ENCODE measurements around the gene MAP4K5. TPM values are rescaled to one million over a fixed set of nuclear protein-coding genes. Genes with fewer than 3 reads are reported as not detected.

MAP4K5 gene
- total RNA-seq, 1 experiment from 2014 or later = 42.7 TPM

- H4K91ac ChIP-seq (ENCODE audit: insufficient read length, low read depth, low read length) = no peak overlapping the region
- no peaks in the 10 kb centered on the region; the same call in 1 of the 2 replicates for H3K27me3 ChIP-seq (ENCODE audit: insufficient read depth, low read length)
- no peaks in the 10 kb centered on the region for H3K79me2 ChIP-seq (ENCODE audit: insufficient read depth, low read length)
- H3K4ac ChIP-seq (ENCODE audit: low read depth, low read length) = no peak overlapping the region
- H3K27ac ChIP-seq (ENCODE audit: insufficient read length, low read depth, low read length) = no peak overlapping the region
- H2BK12ac ChIP-seq (ENCODE audit: insufficient read length, low read depth, low read length) = no peak overlapping the region
- no peak for TF ChIP-seq CTCF (conservative IDR thresholded peaks at IDR 0.05)
- no peaks in the 10 kb centered on the region for H3K79me1 ChIP-seq (ENCODE audit: insufficient read depth, low read depth, low read length, poor library complexity, severe bottlenecking)
- Mint-ChIP-seq H3K9me3 (no peaks in the 10 kb centered on the region; a peak in 1 of 5 replicates), H3K27ac (no peak overlapping the region), H3K4me1 (peaks cover 12 to 20% of the 10 kb centered on the region in 2 experiments), H3K36me3 (ENCODE audit: insufficient read depth in 1 of 3, low read depth in 3 of 3) (peaks cover 0 to 3% (median 0%) of the 10 kb centered on the region in 3 experiments; a peak in 2 of 7 replicates), H3K4me3 (no peak overlapping the region), H3K27me3 (ENCODE audit: low read depth) (peaks cover 39% of the 10 kb centered on the region)
- H3K14ac ChIP-seq (ENCODE audit: insufficient read depth, low read length) = no peak overlapping the region
- no peak overlapping the region for H2BK5ac ChIP-seq (ENCODE audit: insufficient read length, low read length)
- no peaks in the 10 kb centered on the region for H3K9me3 ChIP-seq (ENCODE audit: control insufficient read depth, low read depth, low read length)
- no peak overlapping the region for H3K56ac ChIP-seq (ENCODE audit: insufficient read length, low read depth, low read length)
- no peak overlapping the region for H3T11ph ChIP-seq (ENCODE audit: low read length)
- no peak overlapping the region for H2BK20ac ChIP-seq (ENCODE audit: low read depth, low read length, poor library complexity, severe bottlenecking)
- no CpG with 5 or more reads among the region's 5 CpGs for WGBS (ENCODE audit: extremely low coverage, insufficient read length, low lambda C conversion rate)
- H2AFZ ChIP-seq (ENCODE audit: low read length) = no peak overlapping the region
- no peak overlapping the region for H3K18ac ChIP-seq (ENCODE audit: insufficient read length, low read depth, low read length)
- H2AK5ac ChIP-seq (ENCODE audit: insufficient read length, low read length) = no peak overlapping the region
- H2BK120ac ChIP-seq (ENCODE audit: low read depth, low read length, poor library complexity, severe bottlenecking) = no peak overlapping the region
- H3K23ac ChIP-seq (ENCODE audit: insufficient read length, low read depth, low read length) = no peak overlapping the region
- DNase-seq = no peak
- no peak overlapping the region for H2BK15ac ChIP-seq (ENCODE audit: low read depth, low read length)
- no peak overlapping the region for H4K8ac ChIP-seq (replicated peaks; ENCODE audit: insufficient read length, low read depth, low read length)
- no peak overlapping the region for H3K9ac ChIP-seq (ENCODE audit: extremely low read depth, insufficient read length, low read length)
- no peaks in the 10 kb centered on the region for H4K20me1 ChIP-seq (ENCODE audit: control insufficient read depth, insufficient read depth, insufficient read length)
- H4K5ac ChIP-seq (ENCODE audit: insufficient read length, low read depth, low read length) = no peak overlapping the region
- H3K23me2 ChIP-seq (ENCODE audit: insufficient read length, low read depth, low read length, poor library complexity, severe bottlenecking) = peaks cover 10% of the 10 kb centered on the region
- no peak overlapping the region for H3K4me2 ChIP-seq (ENCODE audit: insufficient read depth, insufficient read length, low read length)
- H3K4me1 ChIP-seq (ENCODE audit: insufficient read depth, low read length) = peaks cover 4% of the 10 kb centered on the region; the same call in 1 of the 2 replicates
Measured at GRCh38 chr14:50394713-50395112, 137.7 kb downstream of the MAP4K5 start.

Data from H9 (cell line).